GM23338 (cell line): Measurements from ENCODE around the gene OR2W3. TPM values are rescaled to one million over a fixed set of nuclear protein-coding genes. Genes with fewer than 3 reads are reported as not detected.
A peak's percentile ranks its signal among the peaks of the same experiment; 100 is the strongest.

ENCODE experiments used
- ATAC-seq: fragments of 200-7000 bp; cut with Tn5 transposase; 3 replicates; pipeline ENCODE4 v1.9.1; 2020
- DNase-seq: peaks from one replicate; pipeline ENCODE4 v3.0.0-alpha.2; 2015; ENCODE audit warnings: low spot score
- H2AFZ ChIP-seq: fragments of 200-600 bp; sonication (generic); 2 replicates; pipeline ENCODE4 v1.8.0; 2016; ENCODE audit warnings: antibody characterized with exemption, mild to moderate bottlenecking, moderate library complexity
- H3F3A ChIP-seq: fragments of 200-600 bp; sonication (generic); replicated peaks from 2 replicates; pipeline ENCODE4 v1.8.0; 2017; ENCODE audit warnings: antibody characterized with exemption, mixed run types, low read depth
- H3K27ac ChIP-seq: fragments of 200-600 bp; sonication (generic); 2 replicates; pipeline ENCODE4 v1.6.1; 2016; ENCODE audit warnings: low read depth
- H3K27me3 ChIP-seq: fragments of 200-600 bp; sonication (generic); 2 replicates; pipeline ENCODE4 v1.8.0; 2016; ENCODE audit warnings: mild to moderate bottlenecking, mixed run types, moderate library complexity; ENCODE audit not compliant: insufficient read depth
- H3K36me3 ChIP-seq: fragments of 200-600 bp; sonication (generic); 2 replicates; pipeline ENCODE4 v1.8.0; 2016; ENCODE audit warnings: mild to moderate bottlenecking; ENCODE audit not compliant: insufficient read depth
- H3K4me1 ChIP-seq: fragments of 200-600 bp; sonication (generic); 2 replicates; pipeline ENCODE4 v1.8.0; 2016; ENCODE audit warnings: mild to moderate bottlenecking, moderate library complexity; ENCODE audit not compliant: insufficient read depth
- H3K4me2 ChIP-seq: fragments of 200-600 bp; sonication (generic); 2 replicates; pipeline ENCODE4 v1.7.1; 2017; ENCODE audit warnings: mixed run types
- H3K4me3 ChIP-seq: fragments of 200-600 bp; sonication (generic); 2 replicates; pipeline ENCODE4 v1.6.1; 2016; ENCODE audit warnings: mixed run types
- H3K79me2 ChIP-seq: fragments of 200-600 bp; sonication (generic); replicated peaks from 2 replicates; pipeline ENCODE4 v1.8.0; 2017; ENCODE audit warnings: mild to moderate bottlenecking; ENCODE audit not compliant: insufficient read depth
- H3K9me2 ChIP-seq: fragments of 200-600 bp; sonication (generic); 2 replicates; pipeline ENCODE4 v1.8.0; 2017; ENCODE audit not compliant: insufficient read depth
- H4K20me1 ChIP-seq: fragments of 200-600 bp; sonication (generic); replicated peaks from 2 replicates; pipeline ENCODE4 v1.8.0; 2017; ENCODE audit warnings: mild to moderate bottlenecking; ENCODE audit not compliant: insufficient read depth
- H3K27ac Mint-ChIP-seq: 2 replicates; pipeline ENCODE4 v1.8.0; 2020; ENCODE audit warnings: inconsistent platforms, mild to moderate bottlenecking, moderate library complexity, mixed read lengths
- H3K27me3 Mint-ChIP-seq: 3 replicates; pipeline ENCODE4 v1.8.0; 2022; ENCODE audit warnings: low read depth, mild to moderate bottlenecking, moderate library complexity, mixed read lengths, inconsistent platforms; ENCODE audit not compliant: insufficient read depth, poor library complexity
- H3K36me3 Mint-ChIP-seq: 3 replicates; pipeline ENCODE4 v1.8.0; 2021; ENCODE audit warnings: low read depth, mild to moderate bottlenecking, inconsistent platforms, moderate library complexity, mixed read lengths
- H3K4me1 Mint-ChIP-seq: 3 replicates; pipeline ENCODE4 v1.8.0; 2020; ENCODE audit warnings: mild to moderate bottlenecking, inconsistent platforms, mixed read lengths
- H3K4me3 Mint-ChIP-seq: 3 replicates; pipeline ENCODE4 v1.8.0; 2021; ENCODE audit warnings: moderate library complexity, mild to moderate bottlenecking, inconsistent platforms, mixed read lengths
- H3K9me3 Mint-ChIP-seq: 3 replicates; pipeline ENCODE4 v1.8.0; 2020; ENCODE audit warnings: moderate library complexity, mild to moderate bottlenecking, inconsistent platforms, mixed read lengths
- CREB1 ChIP-seq: fragments of 250-450 bp; sonication (Bioruptor Pico); IDR thresholded peaks from 2 replicates; pipeline ENCODE4 v1.5.0; 2020; ENCODE audit warnings: low read depth, mild to moderate bottlenecking, moderate library complexity
- ETS1 ChIP-seq: IDR thresholded peaks from 2 replicates; pipeline ENCODE4 v1.6.1; 2016; ENCODE audit warnings: antibody characterized with exemption
- EZH2phosphoT487 ChIP-seq: fragments of 200-600 bp; sonication (generic); IDR thresholded peaks from one replicate; pipeline ENCODE4 v1.8.1; 2018; ENCODE audit warnings: antibody characterized with exemption; ENCODE audit not compliant: unreplicated experiment
- JUNB ChIP-seq: IDR thresholded peaks from one replicate; pipeline ENCODE4 v1.6.1; 2016; ENCODE audit warnings: antibody characterized with exemption; ENCODE audit not compliant: unreplicated experiment
- POLR2AphosphoS5 ChIP-seq: IDR thresholded peaks from 2 replicates; pipeline ENCODE4 v1.6.1; 2016; ENCODE audit warnings: antibody characterized with exemption, low read depth
- REST ChIP-seq: IDR thresholded peaks from one replicate; pipeline ENCODE4 v1.6.1; 2018; ENCODE audit warnings: antibody characterized with exemption; ENCODE audit not compliant: unreplicated experiment
- STAT1 ChIP-seq: IDR thresholded peaks from one replicate; pipeline ENCODE4 v1.6.1; 2016; ENCODE audit warnings: antibody characterized with exemption; ENCODE audit not compliant: unreplicated experiment
- ZNF114 ChIP-seq: fragments of 250-450 bp; sonication (Bioruptor Pico); IDR thresholded peaks from 2 replicates; pipeline ENCODE4 v1.5.0; 2020; ENCODE audit warnings: mild to moderate bottlenecking, moderate library complexity
- ZNF331 ChIP-seq: fragments of 250-450 bp; sonication (Bioruptor Pico); IDR thresholded peaks from 2 replicates; pipeline ENCODE4 v1.5.0; 2020; ENCODE audit warnings: low read depth, mild to moderate bottlenecking, moderate library complexity
- polyA plus RNA-seq: library from polyadenylated mRNA; unstranded; fragments of >200 nt; fragmentation: Nextera tagmentation; extraction: Ambion mirVana; gene quantifications from 2 replicates; pipeline ENCODE4 v1.2.1, GENCODE V29; 2016
- total RNA-seq: library from RNA; depleted of rRNA; stranded (reverse); fragments of >200 nt; shearing (Covaris generic); gene quantifications from 2 replicates; pipeline ENCODE4 v1.2.3, GENCODE V29; 2014
- TF ChIP-seq, protein P1 (sequence below), 2 experiments: fragments of 200-600 bp in 1 of 2; sonication (generic) in 1 of 2; conservative IDR thresholded peaks; 2 replicates each; pipeline versions ENCODE4 v1.5.1 to v1.6.1; 2016 to 2017; ENCODE audit warnings: antibody characterized with exemption in 2 of 2, low read depth in 2 of 2, mild to moderate bottlenecking in 2 of 2, moderate library complexity in 1 of 2

Gene OR2W3
- total and polyA plus RNA-seq, 2 experiments from 2014 or later: 0.45 TPM; not detected in 1

DNA sequence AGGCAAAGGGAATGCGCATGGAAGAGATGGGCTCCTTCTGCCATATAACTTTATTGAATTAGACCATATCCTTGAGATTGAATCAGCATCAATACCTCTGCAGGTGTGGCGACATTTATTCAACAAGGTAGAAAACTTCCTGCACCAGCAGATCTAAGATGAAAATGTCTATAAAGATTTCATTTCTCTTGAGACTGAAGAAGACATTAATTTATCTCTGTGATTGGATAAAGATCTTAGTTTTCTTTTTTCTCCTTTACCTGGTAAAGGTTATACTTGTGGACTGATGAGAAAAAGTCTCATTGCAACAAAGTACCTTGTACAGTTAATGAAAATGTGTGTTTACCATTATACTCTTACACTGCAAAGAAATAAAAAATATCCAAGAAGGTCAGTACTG is 24.6 kb downstream of the OR2W3 start, which contains the start of gene OR2T8:
Gene OR2T8, plus strand, starts transcription at position 301 of the 400 bp plus-strand sequence. CDS start 766 bp downstream, outside the sequence.
- TF ChIP-seq STAT1 (no peak), CREB1 (CRISPR knock-in tag) (no peak), POLR2AphosphoS5 (no peak), JUNB (no peak), ZNF114 (CRISPR knock-in tag) (no peak), ZNF331 (CRISPR knock-in tag) (no peak), ETS1 (no peak)

DNA sequence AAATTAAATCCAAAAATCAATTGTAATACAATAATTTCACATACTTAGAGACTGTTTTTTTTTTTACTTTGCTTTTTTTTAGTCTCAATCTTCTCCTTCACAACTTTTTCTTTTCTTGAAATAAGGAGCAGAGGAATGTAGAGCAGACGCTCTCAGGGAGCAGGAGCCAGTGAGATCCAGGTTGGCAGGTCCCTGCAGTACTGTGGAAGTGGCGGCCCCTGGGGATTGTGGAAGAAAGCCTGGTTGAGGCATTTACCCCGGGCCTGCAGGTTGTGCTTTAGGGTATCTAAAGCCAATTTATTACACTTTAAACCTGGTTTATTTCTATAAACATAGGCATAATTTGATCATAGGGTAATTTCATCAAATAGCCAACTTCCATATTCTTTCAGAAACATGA is 28.6 kb downstream of the OR2W3 start:
- peak; percentile 57 for DNase-seq

More for the DNA sequence above, 24.6 kb downstream of the OR2W3 start, which contains the start of gene OR2T8:
- H3K4me3 Mint-ChIP-seq: no peak within 1 kb of the TSS
- no peaks in the 10 kb centered on the region for H3F3A ChIP-seq
- H3K4me3 ChIP-seq: no peak within 1 kb of the TSS
- no peaks in the 10 kb centered on the region for H3K9me2 ChIP-seq
- H3K4me1 ChIP-seq: no peaks in the 10 kb centered on the region
- H3K9me3 Mint-ChIP-seq: peaks cover 63% of the 10 kb centered on the region
- no peaks in the 10 kb centered on the region for H3K27me3 Mint-ChIP-seq
- DNase-seq (no peak), ATAC-seq (no peak)
- no peaks in the 10 kb centered on the region for H4K20me1 ChIP-seq
- no peak within 1 kb of the TSS for H2AFZ ChIP-seq
- no peaks in the 10 kb centered on the region for H3K27me3 ChIP-seq
- no peak within 1 kb of the TSS for H3K27ac ChIP-seq
- no peaks in the 10 kb centered on the region for H3K4me1 Mint-ChIP-seq
- H3K79me2 ChIP-seq: no peaks in the 10 kb centered on the region
- H3K36me3 ChIP-seq: no peaks in the 10 kb centered on the region
- no peaks in the 10 kb centered on the region for H3K36me3 Mint-ChIP-seq
- H3K27ac Mint-ChIP-seq: no peak within 1 kb of the TSS
- no peak within 1 kb of the TSS for H3K4me2 ChIP-seq

More for the DNA sequence above, 28.6 kb downstream of the OR2W3 start:
- Histone ChIP-seq H4K20me1 (no peaks in the 10 kb centered on the region), H3K4me1 (no peaks in the 10 kb centered on the region), H3K27ac (no peak overlapping the region), H3K9me2 (no peaks in the 10 kb centered on the region), H3K79me2 (no peaks in the 10 kb centered on the region), H3F3A (no peaks in the 10 kb centered on the region), H3K36me3 (no peaks in the 10 kb centered on the region), H3K27me3 (no peaks in the 10 kb centered on the region), H3K4me3 (no peak overlapping the region), H2AFZ (no peak overlapping the region), H3K4me2 (no peak overlapping the region)
- no peaks in the 10 kb centered on the region for H3K27me3 Mint-ChIP-seq
- peak; percentile 62; the same call in 2 of the 3 replicates for ATAC-seq
- H3K36me3 Mint-ChIP-seq: no peaks in the 10 kb centered on the region
- H3K9me3 Mint-ChIP-seq: peaks cover 65% of the 10 kb centered on the region
- H3K27ac Mint-ChIP-seq: no peak overlapping the region
- TF ChIP-seq EZH2phosphoT487 (no peak), REST (no peak), STAT1 (no peak), ZNF114 (CRISPR knock-in tag) (no peak), CREB1 (CRISPR knock-in tag) (no peak)
- TF ChIP-seq, protein P1, sequence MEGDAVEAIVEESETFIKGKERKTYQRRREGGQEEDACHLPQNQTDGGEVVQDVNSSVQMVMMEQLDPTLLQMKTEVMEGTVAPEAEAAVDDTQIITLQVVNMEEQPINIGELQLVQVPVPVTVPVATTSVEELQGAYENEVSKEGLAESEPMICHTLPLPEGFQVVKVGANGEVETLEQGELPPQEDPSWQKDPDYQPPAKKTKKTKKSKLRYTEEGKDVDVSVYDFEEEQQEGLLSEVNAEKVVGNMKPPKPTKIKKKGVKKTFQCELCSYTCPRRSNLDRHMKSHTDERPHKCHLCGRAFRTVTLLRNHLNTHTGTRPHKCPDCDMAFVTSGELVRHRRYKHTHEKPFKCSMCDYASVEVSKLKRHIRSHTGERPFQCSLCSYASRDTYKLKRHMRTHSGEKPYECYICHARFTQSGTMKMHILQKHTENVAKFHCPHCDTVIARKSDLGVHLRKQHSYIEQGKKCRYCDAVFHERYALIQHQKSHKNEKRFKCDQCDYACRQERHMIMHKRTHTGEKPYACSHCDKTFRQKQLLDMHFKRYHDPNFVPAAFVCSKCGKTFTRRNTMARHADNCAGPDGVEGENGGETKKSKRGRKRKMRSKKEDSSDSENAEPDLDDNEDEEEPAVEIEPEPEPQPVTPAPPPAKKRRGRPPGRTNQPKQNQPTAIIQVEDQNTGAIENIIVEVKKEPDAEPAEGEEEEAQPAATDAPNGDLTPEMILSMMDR (conservative IDR thresholded peaks at IDR 0.05; ENCODE audit: low read depth in 2 of 2): peak; percentile 32 to 65
- H3K4me3 Mint-ChIP-seq: no peak overlapping the region
- no peaks in the 10 kb centered on the region for H3K4me1 Mint-ChIP-seq
